ENCODE measurements around the gene TMEM37. TPM values are rescaled to one million over a fixed set of nuclear protein-coding genes. Genes with fewer than 3 reads are reported as not detected.

TMEM37 gene
- total RNA-seq, 1 experiment from 2014 or later, result 2.3 TPM

GRCh38 chr2:119442226-119442619, 10.6 kb downstream of the TMEM37 start (continued):
- TF ChIP-seq, protein P1, sequence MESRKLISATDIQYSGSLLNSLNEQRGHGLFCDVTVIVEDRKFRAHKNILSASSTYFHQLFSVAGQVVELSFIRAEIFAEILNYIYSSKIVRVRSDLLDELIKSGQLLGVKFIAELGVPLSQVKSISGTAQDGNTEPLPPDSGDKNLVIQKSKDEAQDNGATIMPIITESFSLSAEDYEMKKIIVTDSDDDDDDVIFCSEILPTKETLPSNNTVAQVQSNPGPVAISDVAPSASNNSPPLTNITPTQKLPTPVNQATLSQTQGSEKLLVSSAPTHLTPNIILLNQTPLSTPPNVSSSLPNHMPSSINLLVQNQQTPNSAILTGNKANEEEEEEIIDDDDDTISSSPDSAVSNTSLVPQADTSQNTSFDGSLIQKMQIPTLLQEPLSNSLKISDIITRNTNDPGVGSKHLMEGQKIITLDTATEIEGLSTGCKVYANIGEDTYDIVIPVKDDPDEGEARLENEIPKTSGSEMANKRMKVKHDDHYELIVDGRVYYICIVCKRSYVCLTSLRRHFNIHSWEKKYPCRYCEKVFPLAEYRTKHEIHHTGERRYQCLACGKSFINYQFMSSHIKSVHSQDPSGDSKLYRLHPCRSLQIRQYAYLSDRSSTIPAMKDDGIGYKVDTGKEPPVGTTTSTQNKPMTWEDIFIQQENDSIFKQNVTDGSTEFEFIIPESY (IDR thresholded peaks at IDR 0.05; ENCODE audit: extremely low read depth, insufficient replicate concordance, low read length), result no peak

DNA sequence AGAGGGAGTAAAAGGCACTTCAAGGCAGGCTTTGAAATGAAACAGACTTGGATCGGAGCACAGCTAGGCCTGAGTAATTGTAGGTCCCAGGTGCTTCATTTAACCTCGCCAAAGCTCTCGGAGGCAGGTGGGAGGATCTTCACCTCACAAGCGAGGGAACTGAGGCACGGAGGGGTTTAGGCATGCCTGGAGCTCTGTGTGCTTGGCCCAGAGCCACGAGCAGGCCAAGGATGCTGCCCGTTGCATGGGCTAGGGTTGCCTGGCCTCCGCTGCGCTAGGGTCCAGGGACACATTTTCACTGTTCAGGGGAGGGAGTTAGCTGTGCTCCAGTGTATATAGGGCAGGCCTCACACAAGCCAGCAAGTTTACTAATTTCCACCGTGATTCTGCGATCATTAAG, 11.2 kb downstream of the TMEM37 start:
- H2AFZ ChIP-seq (ENCODE audit: low read depth, low read length, poor library complexity, severe bottlenecking), result no peak overlapping the region
- no peak overlapping the region for H3K4me2 ChIP-seq (ENCODE audit: low read length)
- no peaks in the 10 kb centered on the region for H3K79me2 ChIP-seq (ENCODE audit: insufficient read depth, low read length)
- RAD21 ChIA-PET (ENCODE audit: low non-redundant PET in 1 of 2, low total read pairs in 2 of 2, uncharacterized antibody in 2 of 2, unreplicated experiment in 2 of 2), result no interaction called here
- H3K9ac ChIP-seq (ENCODE audit: low read length), result no peak overlapping the region
- no peaks in the 10 kb centered on the region for H3K36me3 ChIP-seq (ENCODE audit: control insufficient read depth in 1 of 2, insufficient read depth in 2 of 2, low read length in 2 of 2)
- TF ChIP-seq POLR2AphosphoS5 (IDR thresholded peaks at IDR 0.05; ENCODE audit: low read depth, low read length) (no peak), REST (IDR thresholded peaks at IDR 0.05; ENCODE audit: low read depth) (no peak), FOSL1 (IDR thresholded peaks at IDR 0.05; ENCODE audit: low read depth) (no peak), SP1 (IDR thresholded peaks at IDR 0.05; ENCODE audit: low read depth) (no peak), SIN3A (IDR thresholded peaks at IDR 0.05; ENCODE audit: low read depth) (no peak), ZFX (IDR thresholded peaks at IDR 0.05) (no peak), EZH2 (IDR thresholded peaks at IDR 0.05) (no peak), TCF7L2 (IDR thresholded peaks at IDR 0.05; ENCODE audit: borderline replicate concordance, extremely low read depth, insufficient read depth, insufficient read length) (no peak), MAX (IDR thresholded peaks at IDR 0.05) (no peak), RAD21 (IDR thresholded peaks at IDR 0.05; ENCODE audit: low read depth) (no peak)
- TF ChIP-seq, protein P1 (IDR thresholded peaks at IDR 0.05; ENCODE audit: extremely low read depth, insufficient replicate concordance, low read length), result no peak
- POLR2A ChIA-PET, result no interaction called here
- CTCF ChIA-PET, result no interaction called here
- no peaks in the 10 kb centered on the region for H3K27me3 ChIP-seq (ENCODE audit: insufficient read depth, low read length)
- H3K4me1 ChIP-seq (ENCODE audit: control insufficient read depth in 1 of 2, insufficient read depth in 2 of 2, low read length in 2 of 2), result no peaks in the 10 kb centered on the region
- no peak overlapping the region for H3K4me3 ChIP-seq (replicated peaks in 1 of 2; ENCODE audit: low read depth in 1 of 2, low read length in 2 of 2)
- BruUV-seq (replicated peaks), result no TSS peak
- H3K27ac ChIP-seq (ENCODE audit: low read depth, low read length), result no peak overlapping the region
- H3K9me3 ChIP-seq (ENCODE audit: control insufficient read depth in 1 of 2, insufficient read depth in 1 of 2, low read depth in 1 of 2, low read length in 2 of 2), result no peaks in the 10 kb centered on the region
- intact Hi-C loops (cut with micrococcal nuclease), result no loop called here
- no peak for ATAC-seq
- no peaks in the 10 kb centered on the region for H3K9me2 ChIP-seq (ENCODE audit: insufficient read depth)
- no peaks in the 10 kb centered on the region for H4K20me1 ChIP-seq (ENCODE audit: insufficient read depth)
- DNase-seq (ENCODE audit: low read depth, low spot score), result no peak

Measured in HCT116 (cell line).